Fibroblast of skin of right biceps (primary cell): Measurements from ENCODE around the gene CHMP2A.
"Not testable (repeated sequence)": the region's sequence is repeated elsewhere in the genome, so short reads cannot be mapped to it uniquely, and the experiment has no call there.

ENCODE experiments used
- DNase-seq: peaks from one replicate; pipeline ENCODE4 v3.0.0-alpha.2; 2013

The CHMP2A gene

GRCh38 chr19:58555369-58555885 is 522 bp upstream of the CHMP2A start:
- DNase-seq, result no peak

- DNase-seq, result no peak
Observed at GRCh38 chr19:58553799-58554493, 959 bp downstream of the CHMP2A start.

- no peak for DNase-seq
Observed at GRCh38 chr19:58552655-58553054, 2.2 kb downstream of the CHMP2A start.

GRCh38 chr19:58551577-58552471 is 3.1 kb downstream of the CHMP2A start:
- no peak for DNase-seq

GRCh38 chr19:58551123-58551497 is 3.8 kb downstream of the CHMP2A start:
- DNase-seq, result no peak

- DNase-seq, result no peak
Observed at GRCh38 chr19:58550362-58551122, 4.4 kb downstream of the CHMP2A start.

- DNase-seq, result no peak
Observed at GRCh38 chr19:58549664-58550361, 5.1 kb downstream of the CHMP2A start.

GRCh38 chr19:58548859-58549663 is 5.8 kb downstream of the CHMP2A start:
- no peak for DNase-seq

GRCh38 chr19:58547323-58548312 is 7.3 kb downstream of the CHMP2A start:
- DNase-seq, result no peak

- DNase-seq, result no peak
Observed at GRCh38 chr19:58546019-58546530, 8.8 kb downstream of the CHMP2A start.

- DNase-seq, result no peak
Observed at GRCh38 chr19:58545286-58546018, 9.5 kb downstream of the CHMP2A start.

- DNase-seq, result peak; percentile 67
Observed at GRCh38 chr19:58544591-58545285, 10.2 kb downstream of the CHMP2A start.

GRCh38 chr19:58543826-58544590 is 10.9 kb downstream of the CHMP2A start, which contains the start of gene TRIM28:
TRIM28 (plus strand) TSS chr19:58544064; CDS start chr19:58544758, 694 bp downstream.
- DNase-seq, result peak; percentile 100

GRCh38 chr19:58542641-58543372 is 12.1 kb downstream of the CHMP2A start:
- not testable (repeated sequence) for DNase-seq

- DNase-seq, result not testable (repeated sequence)
Observed at GRCh38 chr19:58539169-58539559, 15.7 kb downstream of the CHMP2A start.

- DNase-seq, result no peak
Observed at GRCh38 chr19:58538257-58539168, 16.4 kb downstream of the CHMP2A start.
